Upper lobe of right lung (tissue), 1 donor: ENCODE data around the gene SF3B2. TPM values are rescaled to one million over a fixed set of nuclear protein-coding genes. Genes with fewer than 3 reads are reported as not detected.
"Not testable (repeated sequence)": the region's sequence is repeated elsewhere in the genome, so short reads cannot be mapped to it uniquely, and the experiment has no call there.

Source experiments
- ATAC-seq: fragments of 200-7000 bp; cut with Tn5 transposase; one replicate; pipeline ENCODE4 v1.9.1; 2020; ENCODE audit warnings: mild to moderate bottlenecking, moderate library complexity
- DNase-seq: peaks from one replicate; pipeline ENCODE4 v3.0.0-alpha.2; 2020
- H3K27ac ChIP-seq: fragments of 200-600 bp; one replicate; pipeline ENCODE4 v1.8.0; 2022
- H3K27me3 ChIP-seq: fragments of 200-600 bp; one replicate; pipeline ENCODE4 v1.8.0; 2022; ENCODE audit warnings: mild to moderate bottlenecking
- H3K36me3 ChIP-seq: fragments of 200-600 bp; one replicate; pipeline ENCODE4 v1.8.0; 2022
- H3K4me1 ChIP-seq: fragments of 200-600 bp; one replicate; pipeline ENCODE4 v1.8.0; 2022
- H3K4me3 ChIP-seq: fragments of 200-600 bp; one replicate; pipeline ENCODE4 v1.8.0; 2022; ENCODE audit warnings: mild to moderate bottlenecking
- H3K9me3 ChIP-seq: fragments of 200-600 bp; one replicate; pipeline ENCODE4 v1.8.0; 2022
- intact Hi-C: fragments of 100-400 bp; cut with DNase I; formaldehyde crosslinking; loops from one replicate; pipeline ENCODE4 v1.11.0; 2022
- total RNA-seq: library from RNA; stranded (reverse); fragmentation: NEBNext Ultra II Directional; extraction: Animal tissue kit (Norgen Biotek cat#: 25700); gene quantifications from one replicate; pipeline ENCODE4 v1.2.1, GENCODE V29; 2021
- TF ChIP-seq, protein P1 (sequence below): fragments of 200-600 bp; IDR thresholded peaks from one replicate; pipeline ENCODE4 v1.8.0; 2022; ENCODE audit warnings: antibody characterized with exemption
- donor health status: DM: no; HTN: yes; CAD: no; lungs with severe emphysema.

The SF3B2 gene
- total RNA-seq, 1 donor from 2014 or later = 149 TPM

DNA sequence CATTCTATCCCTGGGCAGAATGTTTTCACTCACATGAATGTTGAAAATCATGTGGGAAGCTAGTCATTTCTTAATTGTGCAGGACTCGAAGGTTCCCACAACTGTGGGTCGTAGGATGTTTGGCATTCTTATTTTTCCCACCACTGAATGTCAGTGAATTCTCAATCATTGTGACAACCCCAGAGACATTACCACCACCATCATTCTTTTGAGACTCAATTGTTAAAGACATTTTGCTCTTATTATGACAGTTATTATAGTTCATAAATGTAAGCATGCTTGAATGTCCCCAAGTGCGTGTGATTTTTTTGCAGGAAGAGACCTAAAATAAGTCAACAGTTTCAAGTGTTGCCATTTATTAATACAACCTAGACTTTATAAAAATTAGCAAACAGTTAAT lies 36.9 kb downstream of the SF3B2 start:
- no peaks in the 10 kb centered on the region for H3K9me3 ChIP-seq
- H3K36me3 ChIP-seq = no peaks in the 10 kb centered on the region
- no peaks in the 10 kb centered on the region for H3K27me3 ChIP-seq
- DNase-seq (no peak), ATAC-seq (no peak)
- H3K4me1 ChIP-seq = peaks cover 8% of the 10 kb centered on the region
- H3K27ac ChIP-seq = no peak overlapping the region
- TF ChIP-seq, protein P1, sequence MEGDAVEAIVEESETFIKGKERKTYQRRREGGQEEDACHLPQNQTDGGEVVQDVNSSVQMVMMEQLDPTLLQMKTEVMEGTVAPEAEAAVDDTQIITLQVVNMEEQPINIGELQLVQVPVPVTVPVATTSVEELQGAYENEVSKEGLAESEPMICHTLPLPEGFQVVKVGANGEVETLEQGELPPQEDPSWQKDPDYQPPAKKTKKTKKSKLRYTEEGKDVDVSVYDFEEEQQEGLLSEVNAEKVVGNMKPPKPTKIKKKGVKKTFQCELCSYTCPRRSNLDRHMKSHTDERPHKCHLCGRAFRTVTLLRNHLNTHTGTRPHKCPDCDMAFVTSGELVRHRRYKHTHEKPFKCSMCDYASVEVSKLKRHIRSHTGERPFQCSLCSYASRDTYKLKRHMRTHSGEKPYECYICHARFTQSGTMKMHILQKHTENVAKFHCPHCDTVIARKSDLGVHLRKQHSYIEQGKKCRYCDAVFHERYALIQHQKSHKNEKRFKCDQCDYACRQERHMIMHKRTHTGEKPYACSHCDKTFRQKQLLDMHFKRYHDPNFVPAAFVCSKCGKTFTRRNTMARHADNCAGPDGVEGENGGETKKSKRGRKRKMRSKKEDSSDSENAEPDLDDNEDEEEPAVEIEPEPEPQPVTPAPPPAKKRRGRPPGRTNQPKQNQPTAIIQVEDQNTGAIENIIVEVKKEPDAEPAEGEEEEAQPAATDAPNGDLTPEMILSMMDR = no peak
- intact Hi-C loops = no loop called here
- H3K4me3 ChIP-seq = no peak overlapping the region

DNA sequence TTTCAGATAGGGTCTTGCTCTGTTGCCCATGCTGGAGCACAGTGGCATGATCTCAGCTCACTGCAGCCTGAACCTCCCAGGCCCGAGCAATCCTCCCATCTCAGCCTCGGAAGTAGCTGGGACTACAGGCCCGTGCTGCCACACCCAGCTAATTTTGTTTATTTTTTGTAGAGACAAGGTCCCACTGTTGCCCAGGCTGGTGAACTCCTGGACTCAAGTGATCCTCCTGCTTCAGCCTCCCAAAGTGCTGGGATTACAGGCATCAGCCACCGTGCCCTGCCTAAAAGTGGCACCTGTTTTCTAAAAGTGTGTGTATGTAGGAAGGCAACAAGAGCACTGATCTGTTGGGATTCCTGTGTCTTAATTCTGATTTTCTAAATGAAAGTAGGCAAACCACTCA lies 38.1 kb downstream of the SF3B2 start:
- intact Hi-C loops = no loop called here
- Histone ChIP-seq H3K4me3 (no peak overlapping the region), H3K36me3 (no peaks in the 10 kb centered on the region), H3K27me3 (no peaks in the 10 kb centered on the region), H3K27ac (no peak overlapping the region), H3K9me3 (no peaks in the 10 kb centered on the region), H3K4me1 (no peaks in the 10 kb centered on the region)
- no peak for ATAC-seq
- TF ChIP-seq, protein P1 = no peak
- no peak for DNase-seq

DNA sequence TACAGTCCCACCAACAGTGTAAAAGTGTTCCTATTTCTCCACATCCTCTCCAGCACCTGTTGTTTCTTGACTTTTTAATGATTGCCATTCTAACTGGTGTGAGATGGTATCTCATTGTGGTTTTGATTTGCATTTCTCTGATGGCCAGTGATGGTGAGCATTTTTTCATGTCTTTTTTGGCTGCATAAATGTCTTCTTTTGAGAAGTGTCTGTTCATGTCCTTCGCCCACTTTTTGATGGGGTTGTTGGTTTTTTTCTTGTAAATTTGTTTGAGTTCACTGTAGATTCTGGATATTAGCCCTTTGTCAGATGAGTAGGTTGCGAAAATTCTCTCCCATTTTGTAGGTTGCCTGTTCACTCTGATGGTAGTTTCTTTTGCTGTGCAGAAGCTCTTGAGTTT lies 40.0 kb downstream of the SF3B2 start:
- H3K4me3 ChIP-seq, DNase-seq, H3K4me1 ChIP-seq, intact Hi-C loops, ATAC-seq, H3K36me3 ChIP-seq, H3K9me3 ChIP-seq, H3K27me3 ChIP-seq, H3K27ac ChIP-seq: not testable (repeated sequence)

DNA sequence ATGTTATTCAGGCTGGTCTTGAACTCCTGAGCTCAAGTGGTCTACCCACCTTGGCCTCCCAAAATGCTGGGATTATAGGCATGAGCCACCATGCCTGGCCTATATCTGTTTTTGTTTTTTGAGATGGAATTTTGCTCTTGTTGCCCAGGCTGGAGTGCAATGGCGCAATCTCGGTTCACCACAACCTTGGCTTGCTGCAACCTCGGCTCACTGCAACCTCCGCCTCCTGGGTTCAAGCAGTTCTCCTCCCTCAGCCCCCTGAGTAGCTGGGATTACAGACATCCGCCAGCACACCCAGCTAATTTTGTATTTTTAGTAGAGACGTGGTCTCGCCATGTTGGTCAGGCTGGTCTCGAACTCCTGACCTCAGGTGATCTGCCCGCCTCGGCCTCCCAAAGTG lies 47.6 kb downstream of the SF3B2 start:
- intact Hi-C loops, H3K36me3 ChIP-seq, H3K27me3 ChIP-seq, DNase-seq, H3K4me3 ChIP-seq, H3K9me3 ChIP-seq, H3K27ac ChIP-seq, ATAC-seq: not testable (repeated sequence)
- peaks cover 24% of the 10 kb centered on the region for H3K4me1 ChIP-seq

DNA sequence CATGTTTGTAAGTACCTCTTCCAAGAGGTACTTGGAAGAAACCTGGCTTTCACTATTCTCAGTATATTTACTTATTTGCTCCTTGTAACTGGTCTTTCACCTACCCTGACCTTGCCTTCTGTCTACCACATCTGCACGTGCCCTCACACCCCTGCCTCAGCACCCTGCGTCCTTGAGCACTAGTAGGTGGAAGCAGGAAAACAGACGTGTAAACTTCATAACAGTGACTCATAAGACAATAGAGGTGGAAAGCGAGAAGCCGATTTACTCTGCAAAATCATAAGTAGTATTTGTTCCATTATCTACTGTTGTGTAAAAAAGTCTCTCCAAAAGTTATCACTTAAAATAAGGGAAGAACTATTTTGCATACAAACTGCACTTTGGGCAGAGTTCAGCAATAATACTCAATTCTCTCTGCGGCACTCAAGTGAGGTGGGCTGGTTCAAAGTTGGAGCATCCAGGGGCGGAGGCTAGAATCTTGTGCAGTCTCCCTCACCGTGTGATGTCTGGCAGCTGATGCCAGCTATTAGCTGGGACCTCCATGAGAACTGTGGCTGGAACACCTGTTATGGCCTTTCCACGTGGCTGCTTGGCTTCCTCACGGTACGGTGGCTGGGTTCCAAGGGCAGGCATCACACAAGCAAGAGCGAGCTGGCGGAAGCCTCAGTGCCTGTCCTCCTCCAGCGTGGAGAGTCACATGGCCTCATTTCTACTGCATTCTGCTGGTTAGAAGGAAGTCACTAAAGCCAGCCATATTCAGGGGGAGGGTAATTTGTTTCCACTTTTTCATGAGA lies 48.3 kb downstream of the SF3B2 start:
- no peak overlapping the region for H3K4me3 ChIP-seq
- no peaks in the 10 kb centered on the region for H3K27me3 ChIP-seq
- TF ChIP-seq, protein P1 = no peak
- intact Hi-C loops = no loop called here
- H3K27ac ChIP-seq = peak overlapping the region; percentile 15
- H3K4me1 ChIP-seq = peaks cover 24% of the 10 kb centered on the region
- no peaks in the 10 kb centered on the region for H3K36me3 ChIP-seq
- ATAC-seq (peak; percentile 93), DNase-seq (peak; percentile 80)
- H3K9me3 ChIP-seq = no peaks in the 10 kb centered on the region

DNA sequence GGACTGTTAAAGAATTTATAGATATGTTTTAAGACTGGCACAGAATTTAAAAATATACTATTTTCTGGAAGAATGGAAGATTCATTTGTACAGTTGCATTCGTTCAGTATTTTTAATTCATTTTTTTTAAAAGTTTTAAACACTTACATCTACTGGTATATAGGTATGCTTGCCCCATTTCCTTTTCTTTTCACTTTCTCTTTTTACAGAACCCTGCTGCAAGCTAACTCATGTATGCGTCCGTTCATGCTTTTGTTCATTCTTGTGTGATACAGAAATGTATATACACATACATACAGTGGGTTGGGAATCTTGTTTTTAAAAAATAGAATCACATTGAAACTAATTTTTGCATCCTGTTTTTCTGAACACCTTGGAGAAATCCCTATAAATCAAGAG lies 48.9 kb downstream of the SF3B2 start:
- peaks cover 24% of the 10 kb centered on the region for H3K4me1 ChIP-seq
- TF ChIP-seq, protein P1 = no peak
- DNase-seq (no peak), ATAC-seq (no peak)
- no peak overlapping the region for H3K4me3 ChIP-seq
- no peaks in the 10 kb centered on the region for H3K27me3 ChIP-seq
- no peaks in the 10 kb centered on the region for H3K9me3 ChIP-seq
- intact Hi-C loops = no loop called here
- no peaks in the 10 kb centered on the region for H3K36me3 ChIP-seq
- peak overlapping the region; percentile 15 for H3K27ac ChIP-seq
